DND-41 (cell line): Measurements from ENCODE around the gene ZNF827.

Source experiments
- ATAC-seq: fragments of 200-7000 bp; cut with Tn5 transposase; 3 replicates; pipeline ENCODE4 v1.9.1; 2021; ENCODE audit warnings: low read depth; ENCODE audit not compliant: insufficient read depth
- DNase-seq: peaks from one replicate; pipeline ENCODE4 v3.0.0-alpha.2; 2020
- H2AFZ ChIP-seq: 2 replicates; pipeline ENCODE4 v1.6.0; 2012; ENCODE audit warnings: low read depth, low read length
- H3K27ac ChIP-seq: 2 replicates; pipeline ENCODE4 v1.5.1; 2012; ENCODE audit warnings: low read length, inconsistent platforms
- H3K27me3 ChIP-seq: fragments of 200-600 bp; sonication (generic); 2 replicates; pipeline ENCODE4 v1.6.0; 2012; ENCODE audit warnings: low read length, mild to moderate bottlenecking, inconsistent platforms; ENCODE audit not compliant: insufficient read depth, poor library complexity
- H3K36me3 ChIP-seq: 2 replicates; pipeline ENCODE4 v1.5.1; 2012; ENCODE audit warnings: low read length, inconsistent platforms; ENCODE audit not compliant: insufficient read depth
- H3K4me1 ChIP-seq: 2 replicates; pipeline ENCODE4 v1.5.1; 2012; ENCODE audit warnings: mild to moderate bottlenecking, low read length; ENCODE audit not compliant: insufficient read depth
- H3K4me2 ChIP-seq: 2 replicates; pipeline ENCODE4 v1.6.0; 2012; ENCODE audit warnings: mild to moderate bottlenecking, moderate library complexity, low read length, inconsistent platforms; ENCODE audit not compliant: insufficient read depth
- H3K4me3 ChIP-seq, 2 experiments: fragments of 200-600 bp in 1 of 2; shearing (Covaris generic) in 1 of 2; 2 replicates each; pipeline ENCODE4 v1.5.1; 2012 to 2016; ENCODE audit warnings: inconsistent platforms in 2 of 2, low read length in 2 of 2, mild to moderate bottlenecking in 2 of 2, low read depth in 1 of 2, moderate library complexity in 1 of 2
- H3K79me2 ChIP-seq: 2 replicates; pipeline ENCODE4 v1.6.0; 2012; ENCODE audit warnings: low read length, inconsistent platforms; ENCODE audit not compliant: insufficient read depth
- H3K9ac ChIP-seq: 2 replicates; pipeline ENCODE4 v1.6.0; 2012; ENCODE audit warnings: low read depth, mild to moderate bottlenecking, inconsistent platforms, low read length, moderate library complexity
- H3K9me3 ChIP-seq: 2 replicates; pipeline ENCODE4 v1.5.1; 2012; ENCODE audit warnings: low read length, moderate library complexity, mild to moderate bottlenecking, inconsistent platforms; ENCODE audit not compliant: insufficient read depth, severe bottlenecking
- H4K20me1 ChIP-seq: 2 replicates; pipeline ENCODE4 v1.6.0; 2012; ENCODE audit warnings: low read length; ENCODE audit not compliant: insufficient read depth
- CTCF ChIP-seq: IDR thresholded peaks from 2 replicates; pipeline ENCODE4 v1.5.1; 2012; ENCODE audit warnings: borderline replicate concordance, low read length, moderate library complexity, mild to moderate bottlenecking; ENCODE audit not compliant: poor library complexity, severe bottlenecking; ENCODE audit errors: extremely low read depth
- EZH2 ChIP-seq: IDR thresholded peaks from 3 replicates; pipeline ENCODE4 v1.6.1; 2012; ENCODE audit warnings: borderline replicate concordance, low read depth, mild to moderate bottlenecking, moderate library complexity, low read length, inconsistent platforms; ENCODE audit not compliant: severe bottlenecking

Gene ZNF827

GRCh38 chr4:145887241-145887991, 51.2 kb downstream of the ZNF827 start:
- no peaks in the 10 kb centered on the region for H3K4me1 ChIP-seq
- H3K4me2 ChIP-seq = no peak overlapping the region
- DNase-seq (no peak), ATAC-seq (no peak)
- no peaks in the 10 kb centered on the region for H3K9me3 ChIP-seq
- no peaks in the 10 kb centered on the region for H3K27me3 ChIP-seq
- no peak overlapping the region for H2AFZ ChIP-seq
- no peak overlapping the region for H3K27ac ChIP-seq
- H3K4me3 ChIP-seq = no peak overlapping the region
- H4K20me1 ChIP-seq = no peaks in the 10 kb centered on the region
- H3K9ac ChIP-seq = no peak overlapping the region
- TF ChIP-seq EZH2 = no peak
- H3K79me2 ChIP-seq = no peaks in the 10 kb centered on the region
- H3K36me3 ChIP-seq = no peaks in the 10 kb centered on the region

- no peak overlapping the region for H3K9ac ChIP-seq
- H3K4me1 ChIP-seq = no peaks in the 10 kb centered on the region
- no peaks in the 10 kb centered on the region for H3K9me3 ChIP-seq
- H3K4me3 ChIP-seq = no peak overlapping the region
- H4K20me1 ChIP-seq = no peaks in the 10 kb centered on the region
- TF ChIP-seq EZH2 = no peak
- ATAC-seq (no peak), DNase-seq (no peak)
- no peaks in the 10 kb centered on the region for H3K79me2 ChIP-seq
- H2AFZ ChIP-seq = no peak overlapping the region
- no peaks in the 10 kb centered on the region for H3K27me3 ChIP-seq
- no peak overlapping the region for H3K27ac ChIP-seq
- H3K36me3 ChIP-seq = no peaks in the 10 kb centered on the region
- no peak overlapping the region for H3K4me2 ChIP-seq
These were observed 51.8 kb downstream of the ZNF827 start for GRCh38 chr4:145886871-145887240.

GRCh38 chr4:145885666-145886065, 53.0 kb downstream of the ZNF827 start:
- no peak overlapping the region for H3K4me2 ChIP-seq
- no peak overlapping the region for H2AFZ ChIP-seq
- H3K9ac ChIP-seq = no peak overlapping the region
- no peak overlapping the region for H3K27ac ChIP-seq
- DNase-seq = no peak
- ATAC-seq = no peak
- H3K9me3 ChIP-seq = no peaks in the 10 kb centered on the region
- H3K79me2 ChIP-seq = no peaks in the 10 kb centered on the region
- H3K4me3 ChIP-seq = no peak overlapping the region
- no peaks in the 10 kb centered on the region for H3K36me3 ChIP-seq
- H3K4me1 ChIP-seq = no peaks in the 10 kb centered on the region
- TF ChIP-seq CTCF = no peak
- no peak for TF ChIP-seq EZH2
- no peaks in the 10 kb centered on the region for H3K27me3 ChIP-seq
- H4K20me1 ChIP-seq = no peaks in the 10 kb centered on the region

DNA sequence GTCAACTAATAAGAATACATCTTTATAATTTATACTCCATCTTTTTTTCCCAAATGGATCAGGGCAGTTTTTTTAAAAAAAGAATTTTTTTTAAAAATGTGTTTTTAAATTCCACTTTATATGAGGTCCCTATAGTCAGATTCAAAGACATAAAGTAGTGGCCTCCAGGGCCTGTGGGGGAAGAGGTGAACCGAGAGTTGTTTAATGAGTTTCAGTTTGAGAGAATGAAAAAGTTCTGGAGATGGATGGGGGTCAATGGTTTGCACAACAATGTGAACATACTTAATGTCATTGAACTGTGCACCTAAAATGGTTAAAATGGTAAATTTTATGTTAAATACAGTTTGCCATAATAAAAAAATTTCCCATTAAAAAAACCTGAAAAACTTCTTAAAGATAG, 53.8 kb downstream of the ZNF827 start:
- Histone ChIP-seq H3K36me3 (no peaks in the 10 kb centered on the region), H3K27ac (no peak overlapping the region), H3K27me3 (no peaks in the 10 kb centered on the region), H3K4me1 (no peaks in the 10 kb centered on the region), H3K4me3 (no peak overlapping the region), H4K20me1 (no peaks in the 10 kb centered on the region), H3K79me2 (no peaks in the 10 kb centered on the region), H3K4me2 (no peak overlapping the region), H2AFZ (no peak overlapping the region), H3K9me3 (no peaks in the 10 kb centered on the region), H3K9ac (no peak overlapping the region)
- TF ChIP-seq CTCF (no peak), EZH2 (no peak)
- no peak for DNase-seq
- ATAC-seq = no peak
